HG03066 (cell line): ENCODE results near the gene SLC25A26.

Source experiments
- ATAC-seq: cut with Tn5 transposase; IDR thresholded peaks from one replicate; pipeline ENCODE4 v1.9.1; 2021; ENCODE audit warnings: low read depth; ENCODE audit not compliant: unreplicated experiment

Gene SLC25A26

GRCh38 chr3:66220602-66221377 is at the start of gene SLC25A26:
Gene SLC25A26 (plus strand): TSS chr3:66221001. CDS start chr3:66221095, 94 bp downstream.
- ATAC-seq, result peak; percentile 99

GRCh38 chr3:66172394-66172793 is 48.4 kb upstream of the SLC25A26 start:
- no peak for ATAC-seq

- ATAC-seq, result no peak
Measured at GRCh38 chr3:66177026-66177425, 43.8 kb upstream of the SLC25A26 start.

- ATAC-seq, result no peak
Measured at GRCh38 chr3:66178206-66178605, 42.6 kb upstream of the SLC25A26 start.

GRCh38 chr3:66179793-66180192 is 41.0 kb upstream of the SLC25A26 start:
- no peak for ATAC-seq

- no peak for ATAC-seq
Measured at GRCh38 chr3:66181764-66182163, 39.0 kb upstream of the SLC25A26 start.

- no peak for ATAC-seq
Measured at GRCh38 chr3:66182246-66182645, 38.6 kb upstream of the SLC25A26 start.

GRCh38 chr3:66186545-66186944 is 34.3 kb upstream of the SLC25A26 start:
- ATAC-seq, result no peak

- ATAC-seq, result no peak
Measured at GRCh38 chr3:66195347-66195783, 25.4 kb upstream of the SLC25A26 start.

- no peak for ATAC-seq
Measured at GRCh38 chr3:66196633-66197032, 24.2 kb upstream of the SLC25A26 start.

- no peak for ATAC-seq
Measured at GRCh38 chr3:66198437-66199088, 22.2 kb upstream of the SLC25A26 start.

- ATAC-seq, result no peak
Measured at GRCh38 chr3:66199089-66199473, 21.7 kb upstream of the SLC25A26 start.

GRCh38 chr3:66200147-66200546 is 20.7 kb upstream of the SLC25A26 start:
- ATAC-seq, result no peak

GRCh38 chr3:66200786-66201185 is 20.0 kb upstream of the SLC25A26 start:
- ATAC-seq, result no peak

- no peak for ATAC-seq
Measured at GRCh38 chr3:66203275-66203674, 17.5 kb upstream of the SLC25A26 start.

GRCh38 chr3:66206806-66207205 is 14.0 kb upstream of the SLC25A26 start:
- no peak for ATAC-seq

- ATAC-seq, result no peak
Measured at GRCh38 chr3:66208189-66208588, 12.6 kb upstream of the SLC25A26 start.

GRCh38 chr3:66210687-66211295 is 10.0 kb upstream of the SLC25A26 start:
- no peak for ATAC-seq

GRCh38 chr3:66211779-66212178 is 9.0 kb upstream of the SLC25A26 start:
- ATAC-seq, result no peak

- no peak for ATAC-seq
Measured at GRCh38 chr3:66215106-66215505, 5.7 kb upstream of the SLC25A26 start.

GRCh38 chr3:66220066-66220465 is 735 bp upstream of the SLC25A26 start:
- no peak for ATAC-seq

- ATAC-seq, result no peak
Measured at GRCh38 chr3:66224220-66224619, 3.4 kb downstream of the SLC25A26 start.
